RWPE1 (cell line): ENCODE data around the gene PGM2.

Experiments
- CTCF ChIA-PET: fragments of 350-600 bp; sonication (Branson Sonifier 250); formaldehyde crosslinking; extraction: SDS; loops from one replicate; lab custom pipeline; 2021; lab: Yijun Ruan, JAX
- POLR2A ChIA-PET: fragments of 400-600 bp; formaldehyde crosslinking; extraction: SDS; loops from one replicate; lab custom pipeline; 2020; ENCODE audit warnings: antibody characterized with exemption; ENCODE audit not compliant: low non-redundant PET; lab: Yijun Ruan, JAX
- DNase-seq: peaks from one replicate; pipeline ENCODE4 v3.0.0; 2012; ENCODE audit warnings: low spot score
- H3K27ac ChIP-seq: fragments of 450-650 bp; 2 replicates; pipeline ENCODE4 v1.5.1; 2017
- CTCF ChIP-seq: fragments of 450-650 bp; conservative IDR thresholded peaks from 2 replicates; pipeline ENCODE4 v1.5.1; 2017; ENCODE audit warnings: low read depth, mild to moderate bottlenecking

PGM2 gene

DNA sequence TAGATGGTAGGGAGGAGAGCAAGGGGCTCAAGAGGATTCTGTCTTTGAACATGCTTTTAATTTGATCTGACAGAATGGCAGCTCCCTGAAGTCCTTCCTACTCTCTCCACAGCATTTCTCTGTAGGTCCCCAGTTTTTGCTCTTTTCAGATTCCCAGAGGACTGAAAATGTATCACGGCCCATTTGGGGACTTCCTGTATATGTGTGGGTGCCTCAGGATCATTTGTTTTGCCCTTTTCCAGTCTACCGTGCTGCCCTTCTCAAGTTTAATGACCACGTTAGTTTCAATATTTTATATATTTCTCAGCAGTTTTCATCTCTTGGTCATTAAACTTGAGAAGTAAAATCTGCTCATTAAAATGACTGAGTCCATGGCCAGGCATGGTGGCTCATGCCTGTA, 66.7 kb downstream of the PGM2 start:
- POLR2A ChIA-PET, result no interaction called here
- no peak for TF ChIP-seq CTCF

DNA sequence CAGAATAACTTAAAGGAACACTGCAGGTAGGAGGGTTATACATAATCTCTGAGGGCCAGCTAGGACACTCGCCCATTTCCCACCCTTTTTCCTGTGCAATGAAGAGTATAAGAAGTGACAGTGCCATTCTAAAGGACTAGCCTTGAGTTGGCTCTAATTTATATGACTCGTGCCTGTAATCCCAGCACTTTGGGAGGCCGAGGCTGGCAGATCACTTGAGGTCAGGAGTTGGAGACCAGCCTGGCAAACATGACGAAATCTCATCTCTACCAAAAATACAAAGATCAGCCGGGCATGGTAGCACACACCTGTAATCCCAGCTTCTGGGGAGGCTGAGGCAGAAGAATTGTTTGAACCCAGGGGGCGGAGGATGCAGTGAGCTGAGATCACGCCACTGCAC, 68.8 kb downstream of the PGM2 start:
- ChIA-PET CTCF (no interaction called here), POLR2A (no interaction called here)
- TF ChIP-seq CTCF, result no peak
- no peak for DNase-seq
- no peak overlapping the region for H3K27ac ChIP-seq

More for the DNA sequence above, 66.7 kb downstream of the PGM2 start:
- no peak overlapping the region for H3K27ac ChIP-seq
- no peak for DNase-seq
- CTCF ChIA-PET, result no interaction called here

DNA sequence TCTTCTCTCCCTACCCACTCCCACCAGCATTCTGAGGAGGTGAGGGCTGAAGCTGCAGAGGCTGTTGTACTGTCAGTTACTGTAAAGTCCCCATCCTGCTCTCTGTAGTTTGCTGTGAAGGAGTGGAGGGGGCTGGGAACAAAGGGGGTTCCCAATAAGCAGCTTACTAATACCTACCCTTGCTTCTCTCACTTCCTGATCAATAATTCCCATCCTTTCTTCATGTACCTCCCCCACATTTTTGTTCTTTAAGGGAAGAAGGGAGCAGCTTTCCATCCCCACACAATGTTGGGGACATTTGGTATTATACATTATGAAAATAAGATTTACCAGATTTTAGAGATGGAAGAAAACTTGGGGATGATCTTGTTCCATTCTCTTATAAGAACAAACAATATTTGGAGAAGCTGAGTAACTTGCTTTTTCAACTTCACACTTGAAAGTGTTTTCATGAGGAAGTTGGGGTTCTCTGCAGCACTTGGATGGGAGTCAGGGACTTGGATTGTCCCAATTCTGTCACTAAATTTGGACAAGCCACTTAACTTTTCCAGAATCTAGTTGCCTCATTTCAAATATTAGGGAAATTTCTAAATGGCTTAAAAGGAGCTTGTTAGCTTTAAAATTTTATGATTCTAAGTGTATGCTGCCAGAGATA, 69.8 kb downstream of the PGM2 start:
- DNase-seq, result no peak
- H3K27ac ChIP-seq, result no peak overlapping the region
- TF ChIP-seq CTCF, result no peak
- ChIA-PET POLR2A (no interaction called here), CTCF (no interaction called here)

- no peak overlapping the region for H3K27ac ChIP-seq
- POLR2A ChIA-PET, result no interaction called here
- DNase-seq, result no peak
- TF ChIP-seq CTCF, result no peak
- CTCF ChIA-PET, result interaction anchor here (1.0 kb wide), 1 partner anchor 11 kb away, joined by 4 read pairs; no protein-coding TSS in a partner anchor
Observed at GRCh38 chr4:37902212-37902611, 75.7 kb downstream of the PGM2 start.

DNA sequence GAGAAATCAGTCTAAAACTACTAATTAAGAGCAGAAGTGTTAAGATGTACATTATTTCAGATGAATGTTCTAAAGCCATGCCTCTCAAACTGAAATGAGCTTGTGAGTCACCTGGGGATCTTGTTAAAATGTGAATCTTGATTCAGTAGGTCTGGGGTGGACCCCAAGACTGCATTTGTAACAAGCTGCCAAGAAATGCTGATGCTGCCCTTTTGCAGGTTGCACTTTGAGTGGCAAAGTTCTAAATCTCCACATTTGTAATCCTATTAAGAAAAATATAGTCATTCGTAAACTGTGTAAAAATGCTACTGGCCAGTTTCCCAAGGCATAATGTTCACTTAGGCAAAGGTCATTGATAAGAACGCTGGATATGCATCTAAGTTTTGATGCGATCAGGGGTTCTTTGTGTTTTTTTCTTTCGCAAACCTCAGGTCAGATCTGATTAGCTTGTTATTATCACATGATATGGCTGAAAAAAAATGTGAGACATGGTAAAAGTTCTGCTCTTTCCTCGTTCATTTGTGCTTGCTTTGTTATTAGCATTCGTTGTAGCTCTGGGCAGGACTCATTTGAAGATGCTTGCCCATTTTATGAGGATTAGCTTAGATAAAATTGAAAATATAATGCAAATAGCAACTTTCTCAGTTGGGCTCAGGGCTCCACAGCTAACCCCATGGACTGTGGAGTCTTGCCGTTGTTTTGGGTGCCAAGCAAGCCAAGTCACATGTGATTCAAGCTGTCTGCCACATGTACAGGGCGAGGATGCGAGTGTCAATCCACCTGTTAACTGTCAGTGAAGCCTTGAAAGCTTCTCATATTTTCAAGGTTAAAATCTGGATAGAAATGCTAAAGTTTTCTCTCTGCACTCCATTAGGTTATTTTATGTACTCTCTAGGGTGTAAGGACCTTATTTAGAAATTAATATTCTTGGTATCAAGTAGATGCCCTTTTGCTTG, 76.5 kb downstream of the PGM2 start:
- ChIA-PET POLR2A (no interaction called here), CTCF (interaction anchor here (0.6 kb wide), 1 partner anchor 101 kb away, joined by 3 read pairs; no protein-coding TSS in a partner anchor)
- no peak for TF ChIP-seq CTCF
- H3K27ac ChIP-seq, result no peak overlapping the region
- no peak for DNase-seq

DNA sequence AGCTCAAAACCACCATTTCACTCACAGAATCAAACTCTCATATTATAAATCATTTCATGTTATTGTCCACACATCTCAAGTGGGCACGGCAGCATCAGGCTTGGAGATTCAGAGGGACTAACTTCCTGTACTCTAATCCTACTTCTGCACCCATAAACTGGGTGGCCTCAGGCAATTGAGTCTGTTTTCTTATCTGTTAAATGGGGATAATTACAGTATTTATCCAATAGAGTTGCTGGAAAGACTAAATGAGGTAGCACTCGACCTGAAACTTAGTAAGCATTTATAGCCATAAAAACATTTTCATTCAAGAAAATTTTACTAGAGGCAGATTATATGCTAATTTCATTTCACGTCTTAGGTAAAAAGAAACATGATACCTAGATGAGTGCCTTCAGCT, 77.4 kb downstream of the PGM2 start:
- DNase-seq, result no peak
- CTCF ChIA-PET, result no interaction called here
- H3K27ac ChIP-seq, result no peak overlapping the region
- TF ChIP-seq CTCF, result no peak
- POLR2A ChIA-PET, result no interaction called here
